ENCODE data around the gene APOBEC3H.

Gene APOBEC3H

GRCh38 chr22:39092111-39092862, 4.8 kb upstream of the APOBEC3H start:
- no peak for DNase-seq (ENCODE audit: low read depth, low spot score)
- TF ChIP-seq, protein P1, sequence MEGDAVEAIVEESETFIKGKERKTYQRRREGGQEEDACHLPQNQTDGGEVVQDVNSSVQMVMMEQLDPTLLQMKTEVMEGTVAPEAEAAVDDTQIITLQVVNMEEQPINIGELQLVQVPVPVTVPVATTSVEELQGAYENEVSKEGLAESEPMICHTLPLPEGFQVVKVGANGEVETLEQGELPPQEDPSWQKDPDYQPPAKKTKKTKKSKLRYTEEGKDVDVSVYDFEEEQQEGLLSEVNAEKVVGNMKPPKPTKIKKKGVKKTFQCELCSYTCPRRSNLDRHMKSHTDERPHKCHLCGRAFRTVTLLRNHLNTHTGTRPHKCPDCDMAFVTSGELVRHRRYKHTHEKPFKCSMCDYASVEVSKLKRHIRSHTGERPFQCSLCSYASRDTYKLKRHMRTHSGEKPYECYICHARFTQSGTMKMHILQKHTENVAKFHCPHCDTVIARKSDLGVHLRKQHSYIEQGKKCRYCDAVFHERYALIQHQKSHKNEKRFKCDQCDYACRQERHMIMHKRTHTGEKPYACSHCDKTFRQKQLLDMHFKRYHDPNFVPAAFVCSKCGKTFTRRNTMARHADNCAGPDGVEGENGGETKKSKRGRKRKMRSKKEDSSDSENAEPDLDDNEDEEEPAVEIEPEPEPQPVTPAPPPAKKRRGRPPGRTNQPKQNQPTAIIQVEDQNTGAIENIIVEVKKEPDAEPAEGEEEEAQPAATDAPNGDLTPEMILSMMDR (IDR thresholded peaks at IDR 0.05; ENCODE audit: insufficient read depth, low read length, missing control alignments) = no peak
- no peak overlapping the region for H3K4me3 ChIP-seq (ENCODE audit: low read depth, low read length)
- POLR2A ChIA-PET = no interaction called here
- CTCF ChIA-PET = no interaction called here

DNA sequence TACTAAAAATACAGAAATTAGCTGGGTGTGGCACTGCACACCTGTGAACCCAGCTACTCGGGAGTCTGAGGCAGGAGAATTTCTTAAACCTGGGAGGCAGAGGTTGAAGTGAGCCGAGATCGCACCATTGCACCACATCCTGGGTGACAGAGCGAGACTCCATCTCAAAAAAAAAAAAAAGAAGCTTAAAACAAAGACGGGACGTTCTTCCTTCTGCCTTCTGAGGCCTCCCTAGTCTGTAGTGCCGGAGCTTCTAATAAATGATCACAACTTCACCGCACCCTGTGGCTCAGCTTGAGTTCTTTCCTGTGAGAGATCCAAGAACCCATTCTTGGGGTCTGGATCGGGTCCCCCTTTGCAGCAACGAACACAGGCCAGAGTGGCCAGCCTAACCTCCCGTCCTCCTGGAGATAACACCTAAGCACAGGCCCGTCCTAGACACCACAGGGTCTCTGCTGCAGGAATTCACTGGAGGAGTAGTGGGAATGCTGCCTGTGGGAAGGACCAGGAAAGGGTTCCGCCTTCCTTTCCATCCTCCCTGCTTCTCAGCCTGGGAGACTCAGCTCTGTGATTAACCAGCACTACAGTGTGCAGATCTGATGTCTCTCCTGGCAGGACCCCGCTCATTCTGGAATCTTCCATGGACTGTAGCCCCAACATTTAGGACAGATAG, 2.2 kb upstream of the APOBEC3H start:
- ChIA-PET CTCF (no interaction called here), POLR2A (no interaction called here)
- TF ChIP-seq, protein P1 (IDR thresholded peaks at IDR 0.05; ENCODE audit: insufficient read depth, low read length, missing control alignments) = no peak
- no peak for DNase-seq (ENCODE audit: low read depth, low spot score)
- H3K4me3 ChIP-seq (ENCODE audit: low read depth, low read length) = no peak overlapping the region

DNA sequence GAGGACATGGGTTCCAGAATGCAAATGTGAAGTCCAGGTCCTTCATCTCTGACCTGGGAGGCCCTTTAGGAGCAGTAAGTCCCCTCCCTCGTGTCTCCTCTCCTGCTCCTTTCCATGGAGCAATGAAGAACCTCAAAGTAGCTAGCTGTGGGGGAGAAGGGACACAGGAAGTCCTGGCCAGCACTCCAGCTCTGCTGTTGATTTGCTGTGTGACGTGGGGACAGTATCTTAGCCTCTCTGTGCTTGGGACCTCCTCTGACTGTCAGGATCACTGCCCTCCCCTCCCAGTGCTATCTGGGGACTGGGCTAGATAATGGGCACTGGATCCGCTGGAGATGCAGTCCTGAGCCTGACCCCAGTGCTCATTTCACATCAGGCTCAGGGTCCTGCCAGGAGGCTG, 1.1 kb upstream of the APOBEC3H start:
- H3K4me3 ChIP-seq (ENCODE audit: low read depth, low read length) = no peak overlapping the region
- no peak for DNase-seq (ENCODE audit: low read depth, low spot score)
- CTCF ChIA-PET = no interaction called here
- POLR2A ChIA-PET = no interaction called here
- TF ChIP-seq, protein P1 (IDR thresholded peaks at IDR 0.05; ENCODE audit: insufficient read depth, low read length, missing control alignments) = no peak

- ChIA-PET CTCF (interaction anchor here (0.9 to 1.3 kb wide), 2 partner anchors 21 to 91 kb away, joined by 3 to 10 read pairs; no protein-coding TSS in a partner anchor), POLR2A (interaction anchor here (1.0 kb wide), 1 partner anchor 20 kb away, joined by 3 read pairs; no protein-coding TSS in a partner anchor)
- TF ChIP-seq, protein P1 (IDR thresholded peaks at IDR 0.05; ENCODE audit: insufficient read depth, low read length, missing control alignments) = no peak
- no peak for DNase-seq (ENCODE audit: low read depth, low spot score)
- H3K4me3 ChIP-seq (ENCODE audit: low read depth, low read length) = no peak overlapping the region
Observed at GRCh38 chr22:39098026-39098425, 982 bp downstream of the APOBEC3H start.

DNA sequence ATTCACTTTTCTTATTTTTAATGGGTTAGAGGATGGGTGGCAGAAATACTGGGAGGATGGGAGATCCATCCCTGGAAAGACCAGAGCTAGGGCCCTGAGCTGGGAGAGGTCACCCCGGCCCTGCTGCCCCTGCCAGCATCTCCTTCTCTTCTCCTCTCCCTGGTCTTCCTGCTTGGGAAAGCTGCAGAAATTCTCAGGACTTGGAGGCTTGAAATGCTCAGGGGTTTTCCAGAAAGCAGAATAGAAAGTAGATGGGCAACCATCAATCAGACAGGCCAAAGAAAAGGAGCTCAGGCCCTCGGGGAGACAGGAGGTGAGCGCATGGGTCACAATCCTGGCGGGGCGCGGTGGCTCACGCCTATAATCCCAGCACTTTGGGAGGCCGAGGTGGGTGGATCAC, 1.5 kb downstream of the APOBEC3H start:
- ChIA-PET CTCF (interaction anchor here (0.9 to 1.4 kb wide), 5 partner anchors 9 to 92 kb away, joined by 3 to 10 read pairs (median 3); no protein-coding TSS in a partner anchor), POLR2A (interaction anchor here (1.0 kb wide), 1 partner anchor 21 kb away, joined by 3 read pairs; no protein-coding TSS in a partner anchor)
- TF ChIP-seq, protein P1 (IDR thresholded peaks at IDR 0.05; ENCODE audit: insufficient read depth, low read length, missing control alignments) = no peak
- H3K4me3 ChIP-seq (ENCODE audit: low read depth, low read length) = no peak overlapping the region
- no peak for DNase-seq (ENCODE audit: low read depth, low spot score)

- TF ChIP-seq, protein P1 (IDR thresholded peaks at IDR 0.05; ENCODE audit: insufficient read depth, low read length, missing control alignments) = no peak
- no peak overlapping the region for H3K4me3 ChIP-seq (ENCODE audit: low read depth, low read length)
- POLR2A ChIA-PET = no interaction called here
- CTCF ChIA-PET = no interaction called here
- DNase-seq (ENCODE audit: low read depth, low spot score) = no peak
Observed at GRCh38 chr22:39101226-39101625, 4.2 kb downstream of the APOBEC3H start.
